Measurements from ENCODE around the gene FOXL2. TPM values are rescaled to one million over a fixed set of nuclear protein-coding genes. Genes with fewer than 3 reads are reported as not detected.

Gene FOXL2
- total and polyA plus RNA-seq, 4 donors: 0.14 TPM; not detected in 3

- Histone ChIP-seq H3K36me3 (ENCODE audit: control insufficient read depth in 4 of 4, insufficient read depth in 4 of 4, low read length in 4 of 4) (no peaks in the 10 kb centered on the region), H3K27ac (ENCODE audit: low read depth in 1 of 2, low read length in 1 of 2) (no peak overlapping the region)
- TF ChIP-seq CTCF (IDR thresholded peaks at IDR 0.05; ENCODE audit: control extremely low read depth, extremely low read depth): no peak
Observed at GRCh38 chr3:138907539-138907938, 39.4 kb downstream of the FOXL2 start.

GRCh38 chr3:138902171-138902570 lies 44.8 kb downstream of the FOXL2 start:
- Histone ChIP-seq H3K4me3 (no peak overlapping the region), H3K9ac (ENCODE audit: insufficient read depth in 1 of 2, low read length in 2 of 2) (no peak overlapping the region), H3K27ac (ENCODE audit: low read depth in 1 of 2, low read length in 1 of 2) (no peak overlapping the region), H3K9me3 (ENCODE audit: control insufficient read depth in 4 of 4, insufficient read depth in 3 of 4, low read length in 3 of 4) (no peaks in the 10 kb centered on the region), H3K4me1 (ENCODE audit: control insufficient read depth in 5 of 5, insufficient read depth in 5 of 5, low read length in 5 of 5) (peaks cover 0 to 14% (median 0%) of the 10 kb centered on the region in 5 donors), H3K27me3 (ENCODE audit: control insufficient read depth in 3 of 3, insufficient read depth in 3 of 3, low read length in 2 of 3) (no peaks in the 10 kb centered on the region), H3K36me3 (ENCODE audit: control insufficient read depth in 4 of 4, insufficient read depth in 4 of 4, low read length in 4 of 4) (no peaks in the 10 kb centered on the region)
- TF ChIP-seq CTCF (IDR thresholded peaks at IDR 0.05; ENCODE audit: control extremely low read depth, extremely low read depth): no peak
- WGBS, 2 donors: 56 to 75% methylated on average over 1 of the region's 1 CpG
- DNase-seq: no peak
- ATAC-seq (ENCODE audit: insufficient read depth, low FRiP score): no peak

More at GRCh38 chr3:138907539-138907938, 39.4 kb downstream of the FOXL2 start:
- Histone ChIP-seq H3K9me3 (ENCODE audit: control insufficient read depth in 4 of 4, insufficient read depth in 3 of 4, low read length in 3 of 4) (no peaks in the 10 kb centered on the region), H3K9ac (ENCODE audit: insufficient read depth in 1 of 2, low read length in 2 of 2) (no peak overlapping the region), H3K4me1 (ENCODE audit: control insufficient read depth in 5 of 5, insufficient read depth in 5 of 5, low read length in 5 of 5) (no peaks in the 10 kb centered on the region), H3K27me3 (ENCODE audit: control insufficient read depth in 3 of 3, insufficient read depth in 3 of 3, low read length in 2 of 3) (no peaks in the 10 kb centered on the region), H3K4me3 (no peak overlapping the region)
- WGBS, 2 donors: 42 to 68% methylated on average over 3 of the region's 3 CpGs
- DNase-seq (no peak), ATAC-seq (ENCODE audit: insufficient read depth, low FRiP score) (no peak)

- WGBS, 2 donors: 36 to 64% methylated on average over 8 of the region's 8 CpGs
- TF ChIP-seq CTCF (IDR thresholded peaks at IDR 0.05; ENCODE audit: control extremely low read depth, extremely low read depth): no peak
- H3K4me3 ChIP-seq: no peak overlapping the region
- DNase-seq: no peak
- H3K9ac ChIP-seq (ENCODE audit: insufficient read depth in 1 of 2, low read length in 2 of 2): no peak overlapping the region
- H3K4me1 ChIP-seq (ENCODE audit: control insufficient read depth in 5 of 5, insufficient read depth in 5 of 5, low read length in 5 of 5): peaks cover 0 to 14% (median 0%) of the 10 kb centered on the region in 5 donors
- H3K36me3 ChIP-seq (ENCODE audit: control insufficient read depth in 4 of 4, insufficient read depth in 4 of 4, low read length in 4 of 4): no peaks in the 10 kb centered on the region
- no peaks in the 10 kb centered on the region for H3K27me3 ChIP-seq (ENCODE audit: control insufficient read depth in 3 of 3, insufficient read depth in 3 of 3, low read length in 2 of 3)
- no peaks in the 10 kb centered on the region for H3K9me3 ChIP-seq (ENCODE audit: control insufficient read depth in 4 of 4, insufficient read depth in 3 of 4, low read length in 3 of 4)
- H3K27ac ChIP-seq (ENCODE audit: low read depth in 1 of 2, low read length in 1 of 2): no peak overlapping the region
- ATAC-seq (ENCODE audit: insufficient read depth, low FRiP score): no peak
Observed at GRCh38 chr3:138901567-138901966, 45.4 kb downstream of the FOXL2 start.

- TF ChIP-seq CTCF (IDR thresholded peaks at IDR 0.05; ENCODE audit: control extremely low read depth, extremely low read depth): no peak
- no peak for ATAC-seq (ENCODE audit: insufficient read depth, low FRiP score)
Observed at GRCh38 chr3:138899351-138899991, 47.5 kb downstream of the FOXL2 start.

More at GRCh38 chr3:138899351-138899991, 47.5 kb downstream of the FOXL2 start:
- Histone ChIP-seq H3K4me3 (no peak overlapping the region), H3K27me3 (ENCODE audit: control insufficient read depth in 3 of 3, insufficient read depth in 3 of 3, low read length in 2 of 3) (no peaks in the 10 kb centered on the region), H3K36me3 (ENCODE audit: control insufficient read depth in 4 of 4, insufficient read depth in 4 of 4, low read length in 4 of 4) (no peaks in the 10 kb centered on the region), H3K4me1 (ENCODE audit: control insufficient read depth in 5 of 5, insufficient read depth in 5 of 5, low read length in 5 of 5) (peaks cover 0 to 14% (median 0%) of the 10 kb centered on the region in 5 donors), H3K9me3 (ENCODE audit: control insufficient read depth in 4 of 4, insufficient read depth in 3 of 4, low read length in 3 of 4) (no peaks in the 10 kb centered on the region), H3K9ac (ENCODE audit: insufficient read depth in 1 of 2, low read length in 2 of 2) (no peak overlapping the region), H3K27ac (ENCODE audit: low read depth in 1 of 2, low read length in 1 of 2) (no peak overlapping the region)
- WGBS, 2 donors: 91 to 92% methylated on average over 5 of the region's 5 CpGs
- no peak for DNase-seq

All from lung (tissue), 12 donors.